Cortex of kidney (tissue), 1 donor: ENCODE results near the gene ITGAL.

ENCODE experiments used
- DNase-seq: peaks from one replicate; lab custom pipeline; 2025; lab: John Stamatoyannopoulos, UW

The ITGAL gene

DNA sequence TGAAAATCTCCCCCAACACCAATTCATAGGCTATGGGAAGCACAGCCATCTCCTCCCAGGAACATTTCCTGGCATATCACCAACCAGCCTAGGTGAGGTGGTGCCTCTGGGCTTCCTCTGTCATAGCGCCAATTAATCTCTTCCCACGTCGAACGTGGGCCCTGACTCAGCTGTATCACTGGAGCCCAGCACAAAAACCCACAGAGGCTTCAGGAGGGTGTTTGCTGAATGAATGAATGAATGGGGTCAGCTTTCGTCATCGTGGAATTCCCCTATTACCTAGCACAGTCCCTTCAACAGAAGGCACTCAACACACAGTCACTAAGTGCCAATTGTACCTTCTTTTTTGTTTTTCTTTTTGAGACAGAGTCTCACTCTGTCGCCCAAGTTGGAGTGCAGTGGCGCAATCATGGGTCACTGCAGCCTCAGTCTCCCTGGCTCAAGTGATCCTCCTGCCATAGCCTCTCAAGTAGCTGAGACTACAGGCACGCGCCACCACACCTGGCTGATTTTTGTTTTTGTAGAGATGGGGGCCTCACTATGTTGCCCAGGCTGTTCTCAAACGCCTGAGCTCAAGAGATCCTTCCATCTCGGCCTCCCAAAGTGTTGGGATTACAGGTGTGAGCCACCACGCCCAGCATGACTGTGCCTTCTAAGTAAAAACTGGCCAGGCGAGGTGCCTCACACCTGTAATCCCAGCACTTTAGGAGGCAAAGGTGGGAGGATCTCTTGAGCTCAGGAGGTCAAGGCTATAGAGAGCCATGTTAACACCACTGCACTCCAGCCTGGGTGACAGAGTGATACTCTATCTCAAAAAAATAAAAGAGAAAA lies 94.8 kb downstream of the ITGAL start:
- DNase-seq, result no peak

DNA sequence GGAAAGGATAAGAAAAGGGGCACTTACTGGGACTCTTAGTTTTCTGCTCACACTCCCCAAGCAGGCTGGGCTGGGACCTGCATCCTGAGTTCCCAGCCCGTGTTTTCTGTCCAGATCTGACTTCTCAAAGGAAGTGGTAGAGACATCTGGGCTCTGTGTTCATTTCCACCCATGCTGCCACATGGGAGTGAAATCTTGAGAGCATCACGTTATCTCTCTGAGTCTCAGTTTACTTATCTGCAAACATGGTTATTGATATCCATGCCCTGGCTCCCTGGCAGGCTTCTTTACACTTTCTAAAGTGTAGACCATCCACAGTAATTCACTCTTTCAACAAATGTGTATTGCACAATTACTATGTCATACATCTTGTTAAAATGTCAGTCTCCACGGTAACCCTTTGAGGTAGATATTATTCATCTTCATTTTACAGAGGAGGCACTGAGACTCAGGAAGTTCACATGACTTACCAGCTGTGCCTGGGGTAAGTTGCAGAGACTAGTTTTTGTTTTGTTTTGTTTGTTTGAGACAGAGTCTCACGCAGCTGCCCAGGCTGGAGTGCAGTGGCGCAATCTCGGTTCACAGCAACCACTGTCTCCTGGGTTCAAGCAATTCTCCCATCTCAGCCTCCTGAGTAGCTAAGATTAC lies 95.6 kb downstream of the ITGAL start:
- no peak for DNase-seq

DNA sequence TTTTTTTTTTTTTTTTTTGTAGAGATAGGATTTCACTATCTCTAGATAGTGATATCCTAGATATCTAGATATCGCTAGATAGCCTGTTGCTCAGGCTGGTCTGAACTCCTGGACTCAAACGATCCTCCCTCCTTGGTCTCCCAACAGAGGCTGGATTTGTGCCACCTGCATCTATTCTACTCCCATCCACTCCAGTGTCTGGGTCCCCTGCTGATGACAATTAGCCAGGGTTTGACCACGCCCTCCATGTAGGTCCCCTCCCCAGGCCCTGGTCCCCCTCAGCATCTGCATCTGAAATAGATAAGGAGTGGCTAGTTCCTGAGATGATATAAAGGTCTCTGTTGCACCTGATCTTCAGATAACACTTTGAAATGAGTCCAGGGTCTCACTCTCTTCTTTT lies 96.7 kb downstream of the ITGAL start:
- no peak for DNase-seq

DNA sequence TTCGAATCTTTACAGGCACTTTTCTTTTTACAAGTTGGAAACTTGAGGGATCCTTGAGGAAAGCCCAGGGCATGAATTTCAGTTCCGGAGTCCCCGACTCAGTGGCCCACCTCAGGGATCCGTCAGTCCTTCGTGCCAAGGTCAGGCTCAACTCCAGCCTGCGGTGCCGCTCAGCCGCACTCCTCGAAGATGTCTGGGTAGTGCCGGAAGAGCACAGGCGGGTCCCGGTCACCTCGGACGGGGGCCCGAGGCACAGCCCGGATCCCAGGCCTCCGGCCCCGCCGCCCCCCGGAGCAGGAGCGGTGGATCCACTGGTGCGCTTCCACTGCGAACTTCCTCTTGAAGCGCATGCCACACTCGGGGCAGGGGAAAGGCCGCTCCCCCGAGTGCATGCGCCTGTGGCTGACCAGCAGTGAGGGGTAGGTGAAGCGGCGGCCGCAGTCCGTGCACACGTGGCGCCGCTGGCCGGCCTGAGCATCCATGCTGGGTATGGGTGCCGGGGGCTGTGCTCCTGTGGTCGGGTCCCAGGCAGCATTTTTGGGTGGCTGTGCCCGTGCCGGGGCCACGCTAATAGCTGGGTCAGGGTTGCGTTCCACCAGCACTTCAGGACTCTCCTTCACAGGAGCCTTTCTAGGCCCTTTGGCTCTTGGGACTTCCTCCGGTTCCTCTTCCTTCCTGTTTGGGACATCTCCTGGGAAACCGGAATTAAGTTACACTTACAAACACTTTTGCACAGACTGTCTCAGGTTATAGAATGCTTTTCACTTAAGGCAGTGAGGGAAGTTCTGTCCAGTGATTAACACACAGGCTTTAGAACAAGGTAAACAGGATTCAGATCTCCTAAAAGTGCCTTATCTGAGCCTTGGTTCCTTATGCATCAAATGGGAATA lies 97.4 kb downstream of the ITGAL start:
- no peak for DNase-seq

DNA sequence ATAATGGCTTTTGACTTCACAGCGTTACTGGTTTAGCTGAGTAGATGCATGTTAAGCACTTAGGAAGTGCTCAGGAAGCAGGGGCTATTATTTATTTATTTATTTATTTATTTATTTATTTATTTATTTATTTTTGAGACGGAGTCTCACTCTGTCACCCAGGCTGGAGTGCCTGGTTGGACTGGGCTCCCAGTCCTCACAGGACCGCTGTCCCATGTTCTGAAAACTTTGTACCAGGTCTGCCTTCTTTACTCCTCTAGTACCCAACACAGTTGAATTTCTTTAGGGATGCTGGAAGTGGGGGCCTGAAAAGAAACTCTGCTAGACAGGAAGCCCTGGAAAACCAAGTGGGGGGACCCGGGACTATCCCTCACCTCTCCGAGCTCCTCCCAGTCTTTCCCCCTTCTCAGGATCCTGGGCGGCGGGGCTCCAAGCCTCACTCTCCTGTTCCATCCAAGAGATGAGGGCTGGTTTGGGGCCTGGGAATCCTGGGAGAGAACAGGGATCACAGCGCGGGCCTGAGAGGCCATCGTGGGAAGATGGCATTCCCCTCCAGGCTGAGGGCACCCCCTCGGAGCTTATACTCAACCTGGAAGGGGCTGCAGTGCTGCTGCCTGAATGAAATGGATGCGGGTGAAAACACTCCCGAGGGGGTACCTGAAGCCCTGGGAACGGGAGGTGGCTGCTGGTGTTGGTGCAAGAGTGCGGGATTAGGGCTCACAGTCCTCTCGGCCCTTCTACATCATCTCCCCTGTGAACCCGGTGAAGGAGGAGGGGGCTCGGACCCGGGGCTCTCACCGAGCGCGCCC lies 98.3 kb downstream of the ITGAL start:
- DNase-seq, result no peak

DNA sequence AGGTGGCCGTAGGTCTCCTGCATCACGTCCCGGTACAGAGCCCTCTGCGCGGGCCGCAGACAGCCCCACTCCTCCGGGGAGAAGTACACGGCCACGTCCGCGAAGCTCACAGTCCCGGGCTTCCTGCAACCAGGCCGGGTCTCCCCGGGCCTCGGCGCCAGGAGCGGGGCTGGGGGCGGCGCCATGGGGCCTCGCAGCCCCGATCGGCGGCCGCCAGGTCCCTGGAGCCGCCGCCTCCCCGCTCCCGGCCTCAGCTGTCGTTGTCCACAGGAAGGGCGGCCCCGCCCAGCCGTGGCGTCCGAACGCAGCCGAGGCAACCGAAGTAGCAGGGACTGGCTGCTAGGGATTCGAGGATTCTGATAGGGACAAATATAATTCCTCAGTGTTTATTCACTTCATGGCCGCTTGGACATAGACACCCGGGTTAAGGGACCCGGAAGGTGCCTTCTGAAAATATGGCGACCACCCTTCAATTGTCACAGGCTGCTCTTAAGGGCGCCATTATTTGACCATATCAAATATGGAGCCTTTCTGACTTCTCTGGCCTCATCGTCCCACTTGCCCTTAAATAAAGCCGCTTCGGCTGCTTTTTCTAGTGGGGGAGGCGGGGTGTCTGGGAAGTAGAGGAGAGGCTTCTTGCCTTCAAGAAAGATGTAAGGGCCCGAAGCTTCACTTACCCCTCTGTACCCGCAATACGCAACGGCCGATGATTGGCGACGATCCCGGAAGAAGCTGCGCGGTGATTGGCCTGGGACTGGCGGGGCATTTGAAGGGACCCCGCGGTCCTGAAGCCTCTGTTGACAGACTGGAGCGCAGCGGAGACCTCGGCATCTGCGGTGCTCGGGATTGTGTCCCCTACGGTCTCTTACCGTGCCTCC lies 99.1 kb downstream of the ITGAL start, which contains the start of gene ZNF688:
Gene ZNF688, minus strand, starts transcription at position 270 of the 878 bp plus-strand sequence. Its CDS starts 85 bp downstream, at position 185.
- DNase-seq, result no peak
